ENCODE data around the gene MAP6D1. TPM values are rescaled to one million over a fixed set of nuclear protein-coding genes. Genes with fewer than 3 reads are reported as not detected.

Gene MAP6D1
- total and polyA plus RNA-seq, 2 of the 4 experiments (the other 2 are of a cell fraction): 2.7 to 5.2 TPM

DNA sequence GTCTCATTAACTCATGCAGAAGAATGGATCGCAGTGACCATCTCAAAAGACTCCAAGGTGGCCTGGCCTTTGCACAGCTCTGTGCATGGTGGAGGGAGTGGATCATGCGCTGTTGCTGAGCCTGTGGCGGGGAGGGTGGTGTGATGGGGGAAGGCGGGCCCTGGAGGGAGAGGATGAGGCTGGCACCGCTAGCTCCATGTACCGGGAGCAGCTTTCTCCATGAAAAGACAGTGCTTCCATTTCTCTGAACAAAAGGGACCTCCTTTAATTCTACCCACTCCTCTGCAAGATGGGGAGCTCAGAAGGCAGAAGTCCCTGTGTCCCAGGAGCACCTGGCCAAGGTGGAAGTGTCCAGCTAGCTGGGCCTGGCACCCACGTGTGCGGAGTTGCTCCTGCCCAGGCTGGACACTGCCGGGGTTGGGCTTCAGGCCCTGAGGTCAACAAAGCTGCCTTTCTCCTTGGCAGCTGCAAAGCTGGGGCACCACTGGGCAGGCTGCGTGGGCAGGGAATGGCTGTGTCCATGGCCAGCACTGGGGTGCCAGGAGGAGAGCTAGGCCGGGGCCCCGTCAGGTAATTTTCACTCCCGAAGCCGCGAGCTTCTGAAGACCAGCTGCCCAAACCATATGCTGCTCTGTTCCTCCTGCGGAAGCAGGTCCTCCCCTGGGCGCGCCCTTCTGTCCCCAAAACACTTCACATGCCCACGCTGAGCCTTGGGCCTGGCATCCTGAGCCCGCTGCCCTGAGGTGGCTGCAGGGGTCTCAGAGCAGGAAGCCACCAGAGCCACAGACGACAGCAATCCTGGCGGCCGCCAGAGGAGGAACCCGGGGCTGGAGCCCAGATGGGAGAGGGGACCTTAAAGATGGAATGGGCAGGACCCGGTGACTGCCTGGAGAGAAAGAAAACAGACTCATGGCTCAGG is 6.4 kb downstream of the MAP6D1 start:
- H3K27ac ChIP-seq (ENCODE audit: insufficient read depth, low read length): no peak overlapping the region
- H4K20me1 ChIP-seq (ENCODE audit: insufficient read depth, low read length): peaks cover 6% of the 10 kb centered on the region
- no peak overlapping the region for H4K5ac ChIP-seq (ENCODE audit: low read depth, low read length)
- H3K18ac ChIP-seq (ENCODE audit: low read depth, low read length): no peak overlapping the region
- H3K4me3 ChIP-seq (ENCODE audit: insufficient read depth, low read depth, low read length): no peak overlapping the region
- 85% methylated on average over 11 of the region's 25 CpGs; no CpG with 5 or more reads in 1 of the 2 experiments for WGBS, 2 experiments (ENCODE audit: extremely low coverage in 2 of 2, insufficient read length in 1 of 2)
- TF ChIP-seq NFE2L2 (IDR thresholded peaks at IDR 0.05; ENCODE audit: low read depth, low read length) (no peak), RFX5 (IDR thresholded peaks at IDR 0.05; ENCODE audit: low read depth, low read length) (no peak), USF2 (IDR thresholded peaks at IDR 0.05; ENCODE audit: low read depth, low read length) (no peak), CEBPB (IDR thresholded peaks at IDR 0.05; ENCODE audit: low read depth, low read length) (no peak), MAZ (IDR thresholded peaks at IDR 0.05; ENCODE audit: borderline replicate concordance, low read depth, low read length) (no peak), BHLHE40 (IDR thresholded peaks at IDR 0.05; ENCODE audit: low read depth, low read length) (no peak), CTCF (conservative IDR thresholded peaks at IDR 0.05; ENCODE audit: low read depth, low read length) (no peak), SMC3 (IDR thresholded peaks at IDR 0.05; ENCODE audit: low read depth, low read length) (no peak), CHD1 (IDR thresholded peaks at IDR 0.05; ENCODE audit: low read depth, low read length) (no peak), FOS (IDR thresholded peaks at IDR 0.05; ENCODE audit: low read depth, low read length) (no peak), RAD21 (IDR thresholded peaks at IDR 0.05; ENCODE audit: low read length) (no peak), POLR2A (IDR thresholded peaks at IDR 0.05; ENCODE audit: low read depth, low read length) (no peak), MXI1 (IDR thresholded peaks at IDR 0.05; ENCODE audit: borderline replicate concordance, low read depth, low read length) (no peak)
- TF ChIP-seq, protein P1, sequence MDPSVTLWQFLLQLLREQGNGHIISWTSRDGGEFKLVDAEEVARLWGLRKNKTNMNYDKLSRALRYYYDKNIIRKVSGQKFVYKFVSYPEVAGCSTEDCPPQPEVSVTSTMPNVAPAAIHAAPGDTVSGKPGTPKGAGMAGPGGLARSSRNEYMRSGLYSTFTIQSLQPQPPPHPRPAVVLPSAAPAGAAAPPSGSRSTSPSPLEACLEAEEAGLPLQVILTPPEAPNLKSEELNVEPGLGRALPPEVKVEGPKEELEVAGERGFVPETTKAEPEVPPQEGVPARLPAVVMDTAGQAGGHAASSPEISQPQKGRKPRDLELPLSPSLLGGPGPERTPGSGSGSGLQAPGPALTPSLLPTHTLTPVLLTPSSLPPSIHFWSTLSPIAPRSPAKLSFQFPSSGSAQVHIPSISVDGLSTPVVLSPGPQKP (IDR thresholded peaks at IDR 0.05; ENCODE audit: borderline replicate concordance, low read depth, low read length): no peak
- H3K4ac ChIP-seq (ENCODE audit: low read depth, low read length): no peak overlapping the region
- peaks cover 5% of the 10 kb centered on the region; the same call in 1 of the 2 replicates for H3K9me1 ChIP-seq (ENCODE audit: insufficient read depth, low read length)
- no peak overlapping the region for H2AK9ac ChIP-seq (replicated peaks; ENCODE audit: low read depth, low read length, poor library complexity)
- peaks cover 0 to 8% of the 10 kb centered on the region in 2 experiments; a peak in 1 of 4 replicates for H3K79me1 ChIP-seq (ENCODE audit: low read depth in 1 of 2, low read length in 2 of 2)
- H2BK120ac ChIP-seq (ENCODE audit: low read depth, low read length): no peak overlapping the region
- no peaks in the 10 kb centered on the region for H3K27me3 ChIP-seq (ENCODE audit: control insufficient read depth, insufficient read depth, low read length)
- H2AK5ac ChIP-seq (ENCODE audit: low read depth, low read length): no peak overlapping the region
- DNase-seq (no peak), ATAC-seq (ENCODE audit: low read depth) (no peak)
- ChIA-PET POLR2A (ENCODE audit: unreplicated experiment) (no interaction called here), CTCF (no interaction called here)
- no peak overlapping the region for H2BK20ac ChIP-seq (ENCODE audit: low read depth, low read length)
- no peak overlapping the region for H3K56ac ChIP-seq (ENCODE audit: extremely low read depth, insufficient read depth, low read length)
- no peak overlapping the region for H2BK15ac ChIP-seq (ENCODE audit: low read depth, low read length)
- no TSS peak for BruUV-seq (replicated peaks)
- intact Hi-C loops (cut with micrococcal nuclease) (no loop called here), dilution Hi-C loops (cut with HindIII; ENCODE audit: low sequenced_read_pairs, unreplicated experiment) (no loop called here), in situ Hi-C loops (cut with MboI; ENCODE audit: low sequenced_read_pairs) (no loop called here)
- H3K4me2 ChIP-seq (ENCODE audit: low read depth, low read length): no peak overlapping the region
- H3K14ac ChIP-seq (replicated peaks; ENCODE audit: low read depth, low read length): no peak overlapping the region
- H3K9ac ChIP-seq (ENCODE audit: low read depth, low read length): no peak overlapping the region
- H3K36me3 ChIP-seq (ENCODE audit: control insufficient read depth, insufficient read depth, low read length): peaks cover 8% of the 10 kb centered on the region; the same call in 1 of the 2 replicates
- H3K9me3 ChIP-seq (ENCODE audit: control insufficient read depth, insufficient read depth, low read length): no peaks in the 10 kb centered on the region
- no peak overlapping the region for H2BK5ac ChIP-seq (ENCODE audit: low read depth, low read length, poor library complexity, severe bottlenecking)
- H3K4me1 ChIP-seq (ENCODE audit: control insufficient read depth, insufficient read depth, low read length): peaks cover 2% of the 10 kb centered on the region
- no peak overlapping the region for H4K8ac ChIP-seq (ENCODE audit: low read depth in 2 of 2, low read length in 2 of 2)
- no peak overlapping the region for H4K91ac ChIP-seq (ENCODE audit: insufficient read depth, low read depth, low read length)
- H2AFZ ChIP-seq (replicated peaks; ENCODE audit: low read length, poor library complexity): no peak overlapping the region
- no peak overlapping the region for H3K23ac ChIP-seq (ENCODE audit: low read depth, low read length)

Data from IMR-90 (cell line).